ENCODE results near the gene FAM184A.

FAM184A gene

DNA sequence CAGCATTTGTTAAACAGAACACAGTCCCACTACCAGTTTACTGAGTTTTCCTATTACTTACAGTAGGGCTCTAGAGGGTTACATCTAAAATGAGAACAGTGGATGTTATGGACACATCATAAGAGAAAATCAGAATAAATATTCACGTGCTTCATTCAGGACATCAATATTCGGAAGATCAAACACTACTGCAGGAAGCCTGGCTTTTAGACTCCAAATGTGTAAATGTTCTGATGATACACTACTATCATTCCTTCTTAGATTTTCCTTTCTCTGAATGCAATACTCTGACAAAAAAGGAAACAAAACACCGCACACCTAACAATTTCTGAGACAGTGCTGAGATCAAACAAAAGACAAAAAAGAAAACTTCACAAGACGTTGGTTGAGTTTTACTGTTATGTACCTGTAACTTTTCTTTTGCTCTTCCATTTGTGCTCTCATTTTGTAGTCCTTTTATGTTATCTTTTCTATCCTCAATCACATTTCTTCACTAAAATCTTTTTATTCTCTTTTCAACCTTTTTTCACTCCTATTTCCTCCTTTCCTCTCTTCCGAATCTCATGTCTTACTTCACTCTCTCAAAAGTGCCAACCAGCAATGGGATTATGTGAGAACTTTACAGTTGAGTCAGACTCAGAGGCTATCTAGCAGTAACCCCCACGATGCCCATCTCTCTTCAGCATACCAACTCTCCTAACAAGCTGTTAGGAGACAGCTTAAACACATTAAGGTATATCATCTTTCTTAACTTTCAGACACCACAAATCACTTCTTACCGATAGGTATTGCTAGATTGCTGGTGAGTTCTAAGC, 1.7 kb downstream of the FAM184A start:
- FAIRE-seq = no peak
- TF ChIP-seq, protein P1, sequence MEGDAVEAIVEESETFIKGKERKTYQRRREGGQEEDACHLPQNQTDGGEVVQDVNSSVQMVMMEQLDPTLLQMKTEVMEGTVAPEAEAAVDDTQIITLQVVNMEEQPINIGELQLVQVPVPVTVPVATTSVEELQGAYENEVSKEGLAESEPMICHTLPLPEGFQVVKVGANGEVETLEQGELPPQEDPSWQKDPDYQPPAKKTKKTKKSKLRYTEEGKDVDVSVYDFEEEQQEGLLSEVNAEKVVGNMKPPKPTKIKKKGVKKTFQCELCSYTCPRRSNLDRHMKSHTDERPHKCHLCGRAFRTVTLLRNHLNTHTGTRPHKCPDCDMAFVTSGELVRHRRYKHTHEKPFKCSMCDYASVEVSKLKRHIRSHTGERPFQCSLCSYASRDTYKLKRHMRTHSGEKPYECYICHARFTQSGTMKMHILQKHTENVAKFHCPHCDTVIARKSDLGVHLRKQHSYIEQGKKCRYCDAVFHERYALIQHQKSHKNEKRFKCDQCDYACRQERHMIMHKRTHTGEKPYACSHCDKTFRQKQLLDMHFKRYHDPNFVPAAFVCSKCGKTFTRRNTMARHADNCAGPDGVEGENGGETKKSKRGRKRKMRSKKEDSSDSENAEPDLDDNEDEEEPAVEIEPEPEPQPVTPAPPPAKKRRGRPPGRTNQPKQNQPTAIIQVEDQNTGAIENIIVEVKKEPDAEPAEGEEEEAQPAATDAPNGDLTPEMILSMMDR (IDR thresholded peaks at IDR 0.05; ENCODE audit: insufficient read depth, missing control alignments) = no peak
- no peak for DNase-seq (ENCODE audit: insufficient read length, low spot score)

DNA sequence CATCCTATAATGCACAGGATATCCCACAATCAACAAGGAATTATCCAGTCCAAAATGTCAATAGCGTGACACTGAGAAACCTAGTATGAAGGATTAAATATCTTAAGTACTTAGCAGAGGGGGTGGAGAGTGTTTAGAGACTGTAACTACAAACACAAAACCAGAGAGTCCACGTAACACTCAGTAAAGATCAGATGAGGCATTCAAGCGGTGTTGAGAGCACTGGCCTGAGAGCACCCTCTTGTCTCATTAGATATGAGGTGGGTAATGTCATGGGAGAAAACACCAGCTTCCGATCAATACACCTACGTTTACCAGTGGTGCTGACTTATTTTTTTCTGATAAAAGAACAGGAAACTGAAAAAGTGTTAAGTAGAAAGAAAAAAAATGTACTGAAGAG, 2.3 kb downstream of the FAM184A start:
- TF ChIP-seq, protein P1 (IDR thresholded peaks at IDR 0.05; ENCODE audit: insufficient read depth, missing control alignments) = no peak
- DNase-seq (ENCODE audit: insufficient read length, low spot score) = no peak
- peak; percentile 67 for FAIRE-seq

DNA sequence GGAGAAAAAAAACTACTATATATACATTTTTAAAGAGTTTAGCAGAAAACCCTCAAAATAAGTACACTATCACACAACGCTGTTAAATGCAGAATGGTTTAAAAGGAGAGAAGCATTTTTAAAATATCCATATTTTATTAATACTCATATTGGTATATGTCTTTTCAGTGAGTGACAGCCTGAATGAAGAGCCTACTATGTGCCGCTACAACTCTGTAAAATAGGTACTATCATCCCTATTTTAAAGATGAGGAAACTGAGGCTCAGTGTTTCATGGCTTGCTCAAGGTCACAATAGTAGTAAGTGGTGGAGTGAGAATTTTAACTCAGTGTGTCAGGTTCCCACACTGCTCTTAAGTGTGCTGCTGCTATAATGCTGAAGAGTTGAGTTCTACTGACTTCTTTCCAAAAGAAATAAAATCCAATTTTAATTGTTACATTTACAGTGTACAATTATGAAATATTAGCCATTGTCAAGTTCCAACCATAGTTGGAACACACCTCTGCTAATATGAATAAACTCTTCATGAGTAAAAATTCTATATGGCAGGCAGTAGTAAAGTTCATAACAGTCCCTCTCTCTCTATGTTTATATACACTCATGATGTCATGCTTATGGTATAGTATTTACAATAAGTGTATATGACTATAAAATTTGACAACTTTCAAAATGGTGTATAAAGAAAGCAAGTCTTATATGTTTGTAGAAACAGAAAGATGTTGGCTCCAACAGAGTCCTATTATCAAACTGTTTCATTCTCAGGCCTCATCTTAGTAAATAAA, 3.1 kb downstream of the FAM184A start:
- no peak for DNase-seq (ENCODE audit: insufficient read length, low spot score)
- no peak for FAIRE-seq
- TF ChIP-seq, protein P1 (IDR thresholded peaks at IDR 0.05; ENCODE audit: insufficient read depth, missing control alignments) = no peak

DNA sequence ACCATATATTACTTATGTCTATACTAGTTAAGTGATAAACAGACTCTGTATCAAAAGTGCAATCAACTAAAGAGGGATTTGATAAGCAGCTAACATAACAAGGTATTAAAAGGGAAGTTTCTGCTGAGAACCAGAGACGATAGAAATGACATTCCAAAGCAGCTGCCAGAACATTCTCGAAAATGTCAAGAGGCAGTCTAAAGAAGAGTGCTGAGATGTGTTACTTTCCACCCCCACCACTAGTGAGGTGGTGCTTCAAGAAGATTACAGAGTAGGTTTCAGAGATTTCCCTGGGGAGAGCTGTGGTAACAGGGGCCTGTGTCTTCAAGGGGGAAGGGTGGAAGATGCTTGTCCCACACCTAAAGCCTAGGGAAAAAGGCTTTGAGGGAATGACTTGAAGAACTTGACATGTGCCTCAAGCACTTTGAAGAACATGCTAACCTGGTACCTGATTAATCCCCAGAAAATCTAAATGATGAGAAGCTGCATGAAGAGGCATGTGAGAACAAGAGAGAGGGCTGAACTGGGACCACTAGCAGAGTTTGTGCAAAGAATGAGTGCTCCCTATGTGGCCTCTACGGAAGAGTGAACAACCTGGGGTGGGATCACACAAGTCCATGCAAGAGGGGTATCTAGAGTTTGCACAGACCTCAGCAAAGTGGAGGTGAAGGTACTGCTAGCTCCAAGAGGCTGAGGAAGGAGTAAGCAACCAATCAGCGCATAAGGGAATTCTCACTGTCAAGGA, 5.0 kb downstream of the FAM184A start:
- peak; percentile 82 for FAIRE-seq
- TF ChIP-seq, protein P1 (IDR thresholded peaks at IDR 0.05; ENCODE audit: insufficient read depth, missing control alignments) = no peak
- no peak for DNase-seq (ENCODE audit: insufficient read length, low spot score)

DNA sequence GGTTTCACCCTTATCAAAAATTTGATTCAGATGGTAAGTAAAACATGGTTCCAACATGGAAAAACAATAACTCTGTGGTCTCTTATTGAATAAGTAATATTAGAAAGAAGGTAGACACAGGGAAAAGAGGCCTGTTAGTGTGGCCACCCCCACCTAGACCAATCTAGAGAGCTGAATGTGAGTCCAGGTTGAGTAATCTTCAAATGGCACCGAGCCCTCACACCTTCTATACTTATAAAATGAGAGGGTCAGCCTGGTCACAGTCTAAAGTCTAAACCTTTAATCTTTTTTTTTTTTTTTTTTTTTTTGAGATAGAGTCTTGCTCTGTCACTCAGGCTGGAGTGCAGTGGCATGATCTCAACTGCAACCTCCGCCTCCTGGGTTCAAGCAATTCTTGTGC, 6.9 kb downstream of the FAM184A start:
- no peak for DNase-seq (ENCODE audit: insufficient read length, low spot score)
- TF ChIP-seq, protein P1 (IDR thresholded peaks at IDR 0.05; ENCODE audit: insufficient read depth, missing control alignments) = no peak
- FAIRE-seq = no peak

DNA sequence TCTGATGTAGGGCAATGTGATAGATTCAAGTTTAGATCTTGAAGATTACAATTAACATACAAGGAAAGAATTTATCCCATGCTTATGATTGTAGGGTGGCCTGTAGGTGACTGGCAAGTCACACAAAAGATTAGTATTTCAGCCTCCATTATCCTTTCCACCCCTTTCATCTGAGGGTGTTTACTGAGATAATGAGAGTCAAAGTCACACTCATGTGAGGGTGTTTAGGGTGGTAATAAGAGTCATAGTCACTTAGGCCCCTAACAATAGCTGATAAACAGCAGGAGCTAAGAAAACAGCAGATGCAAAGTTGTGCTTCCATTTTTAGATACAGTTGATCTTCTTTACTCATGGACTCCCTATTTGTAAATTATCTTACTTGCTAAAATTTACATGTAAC, 11.4 kb downstream of the FAM184A start:
- TF ChIP-seq, protein P1 (IDR thresholded peaks at IDR 0.05; ENCODE audit: insufficient read depth, missing control alignments) = no peak
- DNase-seq (ENCODE audit: insufficient read length, low spot score) (no peak), FAIRE-seq (peak; percentile 79)
